ENCODE data around the gene GRIN2A.

Gene GRIN2A

DNA sequence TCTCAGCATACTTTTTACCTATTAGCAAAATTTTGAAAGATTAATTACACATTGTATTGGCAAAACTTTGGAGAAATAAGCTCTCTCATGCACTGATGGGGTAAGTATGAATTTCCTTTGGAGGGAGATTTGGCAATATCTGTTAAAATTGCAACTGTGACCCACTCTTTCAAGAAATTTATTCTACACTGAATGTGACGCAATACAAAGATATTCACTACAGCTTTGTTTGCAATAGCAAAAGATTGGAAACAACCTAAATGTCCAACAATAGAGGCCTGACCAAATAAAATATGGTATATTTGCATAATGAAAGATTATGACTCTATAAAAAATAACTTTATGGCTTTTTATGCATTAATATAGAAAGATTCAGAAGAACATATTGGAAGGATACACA, 363.5 kb downstream of the GRIN2A start:
- DNase-seq = no peak
- no peaks in the 10 kb centered on the region for H3K4me1 Mint-ChIP-seq
- no peak overlapping the region for H3K4me3 Mint-ChIP-seq
- H3K27me3 Mint-ChIP-seq = no peaks in the 10 kb centered on the region
- H3K9me3 Mint-ChIP-seq = peaks cover 6% of the 10 kb centered on the region
- H3K27ac Mint-ChIP-seq = no peak overlapping the region
- H3K36me3 Mint-ChIP-seq (ENCODE audit: low read depth) = no peaks in the 10 kb centered on the region
- ATAC-seq = no peak

DNA sequence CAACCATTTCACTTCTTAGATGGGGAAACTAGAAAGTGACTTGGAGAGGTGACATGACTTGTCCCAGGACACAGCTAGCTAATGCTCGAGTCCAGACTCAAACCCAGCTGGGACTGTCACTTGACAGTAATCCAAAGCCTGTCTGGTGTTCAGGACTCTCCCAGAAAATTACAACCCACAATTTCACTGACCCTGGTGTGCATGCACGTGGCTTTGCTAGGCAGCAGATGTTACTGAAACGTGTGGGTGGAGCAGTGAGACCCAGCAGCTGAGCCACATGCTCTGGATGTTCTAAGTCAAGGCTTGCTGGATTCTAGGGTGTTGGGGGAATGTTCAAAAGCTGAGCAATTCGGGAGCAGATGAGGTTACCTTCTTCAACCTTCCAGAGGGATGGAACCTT, 364.6 kb downstream of the GRIN2A start:
- Mint-ChIP-seq H3K4me3 (no peak overlapping the region), H3K36me3 (ENCODE audit: low read depth) (no peaks in the 10 kb centered on the region), H3K4me1 (no peaks in the 10 kb centered on the region)

GRCh38 chr16:9816644-9817043, 365.6 kb downstream of the GRIN2A start:
- ATAC-seq (no peak), DNase-seq (no peak)
- Mint-ChIP-seq H3K36me3 (ENCODE audit: low read depth) (no peaks in the 10 kb centered on the region), H3K4me1 (no peaks in the 10 kb centered on the region), H3K4me3 (no peak overlapping the region), H3K27ac (no peak overlapping the region), H3K9me3 (peaks cover 6% of the 10 kb centered on the region), H3K27me3 (no peaks in the 10 kb centered on the region)

More for the DNA sequence above, 364.6 kb downstream of the GRIN2A start:
- Mint-ChIP-seq H3K27ac (no peak overlapping the region), H3K9me3 (peaks cover 6% of the 10 kb centered on the region), H3K27me3 (no peaks in the 10 kb centered on the region)
- no peak for ATAC-seq
- DNase-seq = no peak

DNA sequence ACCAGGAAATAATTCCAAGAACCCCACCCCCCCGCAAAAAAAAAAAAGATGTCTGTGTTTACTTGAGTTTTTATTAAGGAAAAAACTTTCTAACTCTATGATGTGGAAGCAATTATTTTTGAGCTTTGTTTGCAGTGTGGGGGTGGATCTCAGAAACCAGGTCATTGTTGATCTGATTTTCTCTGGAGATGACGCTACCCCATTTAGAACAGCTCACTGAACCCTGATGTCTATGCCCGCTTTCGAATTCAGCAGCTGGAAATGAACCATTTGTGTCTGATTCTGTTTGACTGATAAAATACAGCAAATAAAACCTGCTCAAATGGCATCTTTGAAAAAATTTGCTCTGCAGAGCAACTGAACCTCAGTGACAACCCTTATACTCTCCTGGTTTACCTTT, 368.6 kb downstream of the GRIN2A start:
- no peaks in the 10 kb centered on the region for H3K36me3 Mint-ChIP-seq (ENCODE audit: low read depth)
- H3K27ac Mint-ChIP-seq = no peak overlapping the region
- H3K4me3 Mint-ChIP-seq = no peak overlapping the region
- H3K27me3 Mint-ChIP-seq = no peaks in the 10 kb centered on the region
- DNase-seq (no peak), ATAC-seq (no peak)
- H3K4me1 Mint-ChIP-seq = no peaks in the 10 kb centered on the region
- H3K9me3 Mint-ChIP-seq = peaks cover 6% of the 10 kb centered on the region

DNA sequence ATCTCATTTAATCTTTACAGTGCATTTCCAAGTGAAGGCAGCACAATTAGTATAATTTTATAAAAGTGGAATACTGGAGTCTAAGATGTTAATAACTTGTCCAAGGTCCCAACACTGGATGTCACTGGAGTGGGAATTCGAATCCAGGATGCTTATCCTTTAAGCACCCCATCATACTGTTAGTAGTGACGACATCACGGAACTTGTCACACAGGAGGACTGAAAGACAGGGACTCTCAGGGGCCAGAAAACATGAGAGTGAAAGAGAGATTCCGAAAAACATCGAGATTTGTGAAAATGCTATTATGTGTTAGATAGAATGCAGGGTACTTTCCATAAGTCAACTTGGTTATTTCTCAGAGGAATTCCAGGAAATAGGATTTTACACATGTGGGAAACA, 374.0 kb downstream of the GRIN2A start:
- Mint-ChIP-seq H3K4me1 (no peaks in the 10 kb centered on the region), H3K27ac (no peak overlapping the region), H3K4me3 (no peak overlapping the region), H3K36me3 (ENCODE audit: low read depth) (no peaks in the 10 kb centered on the region), H3K9me3 (peaks cover 8% of the 10 kb centered on the region), H3K27me3 (no peaks in the 10 kb centered on the region)
- ATAC-seq = no peak
- DNase-seq = no peak

GRCh38 chr16:9807302-9807701, 374.9 kb downstream of the GRIN2A start:
- no peaks in the 10 kb centered on the region for H3K36me3 Mint-ChIP-seq (ENCODE audit: low read depth)
- no peaks in the 10 kb centered on the region for H3K4me1 Mint-ChIP-seq
- H3K9me3 Mint-ChIP-seq = peaks cover 8% of the 10 kb centered on the region
- ATAC-seq (no peak), DNase-seq (no peak)
- no peaks in the 10 kb centered on the region for H3K27me3 Mint-ChIP-seq
- H3K27ac Mint-ChIP-seq = no peak overlapping the region
- H3K4me3 Mint-ChIP-seq = no peak overlapping the region

- Mint-ChIP-seq H3K4me1 (no peaks in the 10 kb centered on the region), H3K9me3 (peaks cover 8% of the 10 kb centered on the region), H3K27me3 (no peaks in the 10 kb centered on the region), H3K27ac (no peak overlapping the region), H3K36me3 (ENCODE audit: low read depth) (no peaks in the 10 kb centered on the region), H3K4me3 (no peak overlapping the region)
- no peak for ATAC-seq
- no peak for DNase-seq
Measured at GRCh38 chr16:9805109-9805508, 377.1 kb downstream of the GRIN2A start.

- no peak for ATAC-seq
- Mint-ChIP-seq H3K4me1 (no peaks in the 10 kb centered on the region), H3K36me3 (ENCODE audit: low read depth) (no peaks in the 10 kb centered on the region), H3K9me3 (peaks cover 8% of the 10 kb centered on the region), H3K27me3 (no peaks in the 10 kb centered on the region), H3K4me3 (no peak overlapping the region), H3K27ac (no peak overlapping the region)
- no peak for DNase-seq
Measured at GRCh38 chr16:9802160-9802559, 380.1 kb downstream of the GRIN2A start.

- H3K27ac Mint-ChIP-seq = no peak overlapping the region
- H3K4me3 Mint-ChIP-seq = no peak overlapping the region
- DNase-seq = no peak
- no peaks in the 10 kb centered on the region for H3K4me1 Mint-ChIP-seq
- no peaks in the 10 kb centered on the region for H3K27me3 Mint-ChIP-seq
- H3K36me3 Mint-ChIP-seq (ENCODE audit: low read depth) = no peaks in the 10 kb centered on the region
- ATAC-seq = no peak
- peaks cover 4% of the 10 kb centered on the region for H3K9me3 Mint-ChIP-seq
Measured at GRCh38 chr16:9801651-9802050, 380.6 kb downstream of the GRIN2A start.

DNA sequence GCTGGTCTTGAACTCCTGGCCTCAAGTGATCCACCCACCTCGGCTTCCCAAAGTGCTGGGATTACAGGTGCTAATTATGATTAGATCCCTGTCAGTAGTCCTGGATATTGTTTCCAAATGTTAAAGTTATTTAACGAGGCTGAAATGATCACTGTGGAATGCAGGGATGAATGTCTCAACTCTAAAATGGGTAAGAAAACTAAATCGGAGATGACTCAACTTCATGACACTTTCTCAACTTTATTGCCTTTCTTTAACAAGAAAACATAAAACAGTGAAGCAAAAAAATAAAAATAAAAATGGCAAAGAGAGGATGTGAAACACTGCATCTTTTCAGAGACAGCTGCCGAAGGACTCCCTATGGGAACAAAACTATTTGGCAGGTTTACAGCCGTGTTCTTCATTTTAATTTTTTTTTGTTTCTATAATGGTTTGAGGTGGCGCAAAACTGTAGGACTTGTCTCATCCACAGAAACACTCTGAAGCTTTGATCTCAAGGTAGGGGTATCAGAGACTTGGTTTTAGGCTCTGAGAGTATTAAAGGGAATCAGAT, 382.0 kb downstream of the GRIN2A start:
- no peaks in the 10 kb centered on the region for H3K36me3 Mint-ChIP-seq (ENCODE audit: low read depth)
- no peaks in the 10 kb centered on the region for H3K4me1 Mint-ChIP-seq
- no peak for DNase-seq
- no peaks in the 10 kb centered on the region for H3K27me3 Mint-ChIP-seq
- no peak for ATAC-seq
- no peak overlapping the region for H3K4me3 Mint-ChIP-seq
- H3K27ac Mint-ChIP-seq = no peak overlapping the region
- H3K9me3 Mint-ChIP-seq = no peaks in the 10 kb centered on the region

DNA sequence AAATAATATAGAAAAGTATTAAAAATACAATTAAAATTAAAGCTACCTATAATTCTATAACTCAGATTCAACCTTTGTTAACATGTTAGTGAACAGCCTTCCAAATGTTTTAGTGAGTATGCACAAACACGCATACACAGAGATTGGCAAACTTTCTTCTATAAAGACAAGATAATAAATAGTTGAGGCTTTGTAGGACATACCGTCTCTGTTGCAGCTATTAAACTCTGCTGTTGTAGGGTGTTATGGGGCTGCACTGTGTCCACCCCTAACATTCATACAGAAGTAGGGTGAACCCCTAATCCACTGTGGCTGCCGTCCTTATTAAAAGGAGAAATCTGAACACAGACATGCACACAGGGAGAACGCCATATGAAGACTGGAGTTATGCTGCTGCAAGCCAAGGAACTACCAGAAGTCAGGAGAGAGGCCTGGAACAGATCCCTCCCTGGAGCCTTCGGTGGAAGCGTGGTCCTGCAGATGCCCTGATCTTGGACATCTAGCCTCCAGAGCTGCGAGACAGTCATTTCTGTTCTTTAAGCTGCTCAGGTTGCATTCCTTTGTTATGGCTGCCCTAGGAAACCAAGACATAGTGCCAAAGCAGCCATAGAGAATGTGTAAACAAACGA, 383.2 kb downstream of the GRIN2A start:
- ATAC-seq (no peak), DNase-seq (no peak)
- Mint-ChIP-seq H3K4me1 (no peaks in the 10 kb centered on the region), H3K4me3 (no peak overlapping the region), H3K36me3 (ENCODE audit: low read depth) (no peaks in the 10 kb centered on the region), H3K27me3 (no peaks in the 10 kb centered on the region), H3K9me3 (peaks cover 6% of the 10 kb centered on the region), H3K27ac (no peak overlapping the region)

DNA sequence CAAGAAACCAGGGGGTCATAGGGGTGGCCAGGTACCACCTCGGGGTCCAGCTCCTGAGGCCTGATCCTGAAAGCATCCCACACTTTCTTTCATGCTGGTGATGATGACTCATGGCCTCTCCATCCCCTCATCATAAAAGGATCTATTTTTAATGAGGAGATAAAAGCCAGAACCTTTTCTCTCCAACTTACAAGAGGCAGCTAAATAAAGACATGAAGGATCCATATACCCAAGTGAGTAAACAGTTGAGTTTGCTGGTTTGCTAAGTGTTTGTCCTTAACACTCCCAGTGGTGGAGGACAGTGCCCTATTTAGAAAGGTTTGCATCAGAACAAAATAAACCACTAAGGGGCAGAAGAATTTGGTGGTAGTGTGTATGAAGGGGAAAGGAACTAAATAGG, 383.8 kb downstream of the GRIN2A start:
- ATAC-seq (no peak), DNase-seq (no peak)
- no peak overlapping the region for H3K4me3 Mint-ChIP-seq
- no peak overlapping the region for H3K27ac Mint-ChIP-seq
- H3K36me3 Mint-ChIP-seq (ENCODE audit: low read depth) = no peaks in the 10 kb centered on the region
- H3K9me3 Mint-ChIP-seq = peaks cover 6% of the 10 kb centered on the region
- H3K27me3 Mint-ChIP-seq = no peaks in the 10 kb centered on the region
- H3K4me1 Mint-ChIP-seq = no peaks in the 10 kb centered on the region

- H3K27me3 Mint-ChIP-seq = no peaks in the 10 kb centered on the region
- H3K4me3 Mint-ChIP-seq = no peak overlapping the region
- DNase-seq = no peak
- no peak for ATAC-seq
- no peaks in the 10 kb centered on the region for H3K4me1 Mint-ChIP-seq
- H3K9me3 Mint-ChIP-seq = peaks cover 6% of the 10 kb centered on the region
- H3K36me3 Mint-ChIP-seq (ENCODE audit: low read depth) = no peaks in the 10 kb centered on the region
- H3K27ac Mint-ChIP-seq = no peak overlapping the region
Measured at GRCh38 chr16:9797306-9797705, 384.9 kb downstream of the GRIN2A start.

DNA sequence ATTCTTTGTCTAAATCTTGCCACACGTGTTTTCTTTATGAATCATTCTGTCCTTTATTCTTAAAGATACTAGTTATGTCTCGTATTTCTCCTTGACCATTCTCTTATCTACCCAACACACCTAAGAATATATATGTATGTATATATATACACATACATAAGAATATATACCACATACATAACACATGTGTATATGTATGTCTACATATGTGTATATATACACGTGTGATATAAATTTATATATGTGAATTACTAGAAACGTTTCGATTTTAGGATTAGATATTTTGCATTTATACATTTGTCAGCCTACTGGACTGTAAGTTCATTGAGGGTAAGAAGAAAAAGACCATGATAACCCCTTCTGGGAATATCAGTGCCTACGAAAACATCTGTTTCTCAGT, 388.6 kb downstream of the GRIN2A start:
- Mint-ChIP-seq H3K27me3 (no peaks in the 10 kb centered on the region), H3K36me3 (ENCODE audit: low read depth) (no peaks in the 10 kb centered on the region), H3K4me3 (no peak overlapping the region), H3K27ac (no peak overlapping the region), H3K4me1 (no peaks in the 10 kb centered on the region), H3K9me3 (peaks cover 6% of the 10 kb centered on the region)
- ATAC-seq (no peak), DNase-seq (no peak)

GRCh38 chr16:9791556-9791955, 390.7 kb downstream of the GRIN2A start:
- Mint-ChIP-seq H3K9me3 (peaks cover 6% of the 10 kb centered on the region), H3K4me3 (no peak overlapping the region), H3K27ac (no peak overlapping the region), H3K36me3 (ENCODE audit: low read depth) (no peaks in the 10 kb centered on the region), H3K27me3 (peaks cover 1% of the 10 kb centered on the region), H3K4me1 (no peaks in the 10 kb centered on the region)
- ATAC-seq = no peak
- no peak for DNase-seq

DNA sequence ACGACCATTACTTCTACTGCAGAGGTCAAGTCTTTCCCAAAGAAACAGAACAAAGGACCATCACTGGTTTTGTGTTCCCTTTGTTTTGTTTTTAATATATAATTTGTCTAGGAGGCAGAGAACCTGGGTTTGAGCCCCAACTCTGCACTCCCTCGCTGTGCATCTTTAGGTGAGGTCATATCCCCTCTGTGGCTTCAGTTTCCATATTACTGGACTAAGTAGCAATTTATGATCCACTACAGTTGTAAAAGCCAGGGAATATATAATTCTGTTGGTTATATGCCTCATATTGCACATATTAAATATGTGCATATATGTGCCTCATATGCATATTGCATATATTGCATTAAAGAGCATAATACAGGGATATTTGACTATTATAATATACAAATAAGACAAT, 392.0 kb downstream of the GRIN2A start:
- H3K27me3 Mint-ChIP-seq = peaks cover 1% of the 10 kb centered on the region
- H3K9me3 Mint-ChIP-seq = peaks cover 6% of the 10 kb centered on the region
- H3K4me1 Mint-ChIP-seq = no peaks in the 10 kb centered on the region
- no peak overlapping the region for H3K4me3 Mint-ChIP-seq
- ATAC-seq = no peak
- no peaks in the 10 kb centered on the region for H3K36me3 Mint-ChIP-seq (ENCODE audit: low read depth)
- no peak for DNase-seq
- no peak overlapping the region for H3K27ac Mint-ChIP-seq
